Measurements from ENCODE around the gene TEAD1. TPM values are rescaled to one million over a fixed set of nuclear protein-coding genes. Genes with fewer than 3 reads are reported as not detected.

Gene TEAD1
- total and polyA plus RNA-seq, 7 donors = 3.2 to 200 (median 155) TPM

DNA sequence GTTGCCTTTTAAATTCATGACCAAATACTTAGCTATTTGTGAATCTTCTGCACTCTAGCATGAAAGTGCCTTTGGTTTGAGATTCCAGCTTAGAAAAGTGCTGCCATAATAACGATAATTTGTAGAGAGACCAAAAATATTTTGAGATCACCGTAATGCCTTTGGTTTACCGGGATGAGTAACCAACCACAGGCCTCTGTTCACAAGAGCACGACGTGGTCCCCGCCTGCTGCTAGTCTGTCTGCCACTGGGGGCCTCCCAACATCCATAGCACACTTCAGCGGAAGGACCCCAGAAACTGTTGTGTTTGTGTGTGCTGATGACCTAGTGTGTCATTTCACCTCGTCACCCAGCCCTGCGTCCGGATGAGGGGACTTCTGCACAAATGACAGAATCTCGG is 267.9 kb downstream of the TEAD1 start:
- H3K36me3 ChIP-seq = peaks cover 0 to 59% (median 7%) of the 10 kb centered on the region in 4 donors

DNA sequence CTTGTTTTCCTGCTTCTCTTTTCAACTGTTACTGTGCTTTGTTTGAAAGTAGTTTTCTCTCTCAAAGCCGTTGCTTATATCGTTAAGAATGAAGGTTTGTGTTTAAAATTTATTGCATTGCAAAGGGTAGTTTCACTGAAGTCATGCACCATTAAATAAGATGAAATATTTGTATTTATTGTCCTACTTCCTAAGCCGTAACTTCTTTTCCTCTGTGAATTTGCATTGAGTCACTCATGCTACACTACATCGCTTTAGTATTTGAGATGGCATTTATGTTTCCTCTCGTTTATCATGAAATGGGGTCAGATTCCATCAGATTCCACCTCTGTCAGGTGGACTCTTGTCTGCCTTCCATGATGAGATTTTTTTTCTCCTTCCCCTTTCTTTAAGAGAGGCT is 269.1 kb downstream of the TEAD1 start:
- intact Hi-C loops (cut with DNase I) = no loop called here
- Histone ChIP-seq H3K27ac (no peak overlapping the region), H3K4me1 (no peaks in the 10 kb centered on the region), H3K36me3 (peaks cover 0 to 47% (median 6%) of the 10 kb centered on the region in 4 donors), H3K4me3 (no peak overlapping the region), H3K27me3 (no peaks in the 10 kb centered on the region), H3K9me3 (no peaks in the 10 kb centered on the region)
- TF ChIP-seq POLR2A (IDR thresholded peaks at IDR 0.05) = no peak
- TF ChIP-seq EP300 (IDR thresholded peaks at IDR 0.05) = no peak
- TF ChIP-seq POLR2AphosphoS5 (IDR thresholded peaks at IDR 0.05) = no peak
- TF ChIP-seq, protein P1, sequence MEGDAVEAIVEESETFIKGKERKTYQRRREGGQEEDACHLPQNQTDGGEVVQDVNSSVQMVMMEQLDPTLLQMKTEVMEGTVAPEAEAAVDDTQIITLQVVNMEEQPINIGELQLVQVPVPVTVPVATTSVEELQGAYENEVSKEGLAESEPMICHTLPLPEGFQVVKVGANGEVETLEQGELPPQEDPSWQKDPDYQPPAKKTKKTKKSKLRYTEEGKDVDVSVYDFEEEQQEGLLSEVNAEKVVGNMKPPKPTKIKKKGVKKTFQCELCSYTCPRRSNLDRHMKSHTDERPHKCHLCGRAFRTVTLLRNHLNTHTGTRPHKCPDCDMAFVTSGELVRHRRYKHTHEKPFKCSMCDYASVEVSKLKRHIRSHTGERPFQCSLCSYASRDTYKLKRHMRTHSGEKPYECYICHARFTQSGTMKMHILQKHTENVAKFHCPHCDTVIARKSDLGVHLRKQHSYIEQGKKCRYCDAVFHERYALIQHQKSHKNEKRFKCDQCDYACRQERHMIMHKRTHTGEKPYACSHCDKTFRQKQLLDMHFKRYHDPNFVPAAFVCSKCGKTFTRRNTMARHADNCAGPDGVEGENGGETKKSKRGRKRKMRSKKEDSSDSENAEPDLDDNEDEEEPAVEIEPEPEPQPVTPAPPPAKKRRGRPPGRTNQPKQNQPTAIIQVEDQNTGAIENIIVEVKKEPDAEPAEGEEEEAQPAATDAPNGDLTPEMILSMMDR (IDR thresholded peaks at IDR 0.05) = no peak
- WGBS, 2 donors = 84 to 89% methylated on average over 5 of the region's 5 CpGs
- no peak for DNase-seq

More for the DNA sequence above, 267.9 kb downstream of the TEAD1 start:
- no peaks in the 10 kb centered on the region for H3K27me3 ChIP-seq
- 94 to 95% methylated on average over 11 of the region's 11 CpGs for WGBS, 2 donors
- DNase-seq = no peak
- H3K4me3 ChIP-seq = no peak overlapping the region
- TF ChIP-seq POLR2A (IDR thresholded peaks at IDR 0.05) (no peak), EP300 (IDR thresholded peaks at IDR 0.05) (no peak), POLR2AphosphoS5 (IDR thresholded peaks at IDR 0.05) (no peak)
- TF ChIP-seq, protein P1 (IDR thresholded peaks at IDR 0.05) = no peak
- H3K27ac ChIP-seq = no peak overlapping the region
- no peaks in the 10 kb centered on the region for H3K9me3 ChIP-seq
- no peaks in the 10 kb centered on the region for H3K4me1 ChIP-seq
- intact Hi-C loops (cut with DNase I) = no loop called here

DNA sequence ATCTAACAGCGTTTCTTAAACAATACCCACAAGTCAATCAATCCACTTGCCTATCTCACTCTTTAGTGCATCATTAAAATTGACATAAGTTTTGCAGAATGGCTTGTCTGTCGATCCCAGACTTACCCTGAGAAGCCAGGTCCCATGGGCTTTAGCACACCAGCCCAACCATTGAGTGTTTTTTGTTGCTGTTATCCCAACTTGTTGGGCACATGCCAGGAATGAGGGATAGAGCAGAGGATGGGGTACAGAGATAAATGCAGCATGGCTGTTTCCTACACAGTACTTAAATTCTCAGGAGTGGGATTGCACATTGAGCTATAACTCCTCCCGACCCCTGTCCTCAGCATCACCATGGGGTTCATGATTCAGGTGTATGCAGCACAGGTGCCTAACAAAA is 270.7 kb downstream of the TEAD1 start:
- DNase-seq = no peak
- intact Hi-C loops (cut with DNase I) = no loop called here
- 83 to 94% methylated on average over 3 of the region's 3 CpGs for WGBS, 2 donors
- H3K4me1 ChIP-seq = no peaks in the 10 kb centered on the region
- H3K4me3 ChIP-seq = no peak overlapping the region
- no peaks in the 10 kb centered on the region for H3K27me3 ChIP-seq
- peaks cover 0 to 31% (median 1%) of the 10 kb centered on the region in 4 donors for H3K36me3 ChIP-seq
- no peak overlapping the region for H3K27ac ChIP-seq
- TF ChIP-seq POLR2A (IDR thresholded peaks at IDR 0.05) (no peak), POLR2AphosphoS5 (IDR thresholded peaks at IDR 0.05) (no peak), EP300 (IDR thresholded peaks at IDR 0.05) (no peak)
- TF ChIP-seq, protein P1 (IDR thresholded peaks at IDR 0.05) = no peak
- H3K9me3 ChIP-seq = no peaks in the 10 kb centered on the region

DNA sequence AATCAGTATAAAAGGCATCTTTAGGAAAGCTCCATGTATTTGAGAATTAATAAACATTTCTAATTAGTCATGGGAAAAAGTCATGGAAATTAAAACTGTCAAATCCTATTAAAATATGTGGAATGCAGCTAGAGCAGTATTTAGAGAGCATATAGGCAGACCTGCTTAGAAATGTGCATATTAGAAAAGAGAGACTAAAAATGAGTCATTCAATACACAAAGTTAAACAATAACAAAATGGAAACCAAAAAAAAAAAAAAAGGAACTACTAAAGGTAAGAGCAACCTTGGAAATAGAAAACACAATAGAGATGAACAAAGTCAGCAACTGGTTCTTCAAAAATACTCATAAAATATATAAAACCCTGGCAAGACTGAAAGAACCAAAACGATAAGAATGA is 275.2 kb downstream of the TEAD1 start:
- Histone ChIP-seq H3K36me3 (no peaks in the 10 kb centered on the region), H3K27me3 (no peaks in the 10 kb centered on the region), H3K4me1 (no peaks in the 10 kb centered on the region), H3K9me3 (peaks cover 0 to 4% (median 0%) of the 10 kb centered on the region in 4 donors), H3K4me3 (no peak overlapping the region), H3K27ac (no peak overlapping the region)
- intact Hi-C loops (cut with DNase I) = no loop called here
- 15 to 39% methylated on average over 1 of the region's 1 CpG for WGBS, 2 donors
- no peak for DNase-seq
- TF ChIP-seq, protein P1 (IDR thresholded peaks at IDR 0.05) = no peak
- TF ChIP-seq POLR2A (IDR thresholded peaks at IDR 0.05) (no peak), EP300 (IDR thresholded peaks at IDR 0.05) (no peak), POLR2AphosphoS5 (IDR thresholded peaks at IDR 0.05) (no peak)

DNA sequence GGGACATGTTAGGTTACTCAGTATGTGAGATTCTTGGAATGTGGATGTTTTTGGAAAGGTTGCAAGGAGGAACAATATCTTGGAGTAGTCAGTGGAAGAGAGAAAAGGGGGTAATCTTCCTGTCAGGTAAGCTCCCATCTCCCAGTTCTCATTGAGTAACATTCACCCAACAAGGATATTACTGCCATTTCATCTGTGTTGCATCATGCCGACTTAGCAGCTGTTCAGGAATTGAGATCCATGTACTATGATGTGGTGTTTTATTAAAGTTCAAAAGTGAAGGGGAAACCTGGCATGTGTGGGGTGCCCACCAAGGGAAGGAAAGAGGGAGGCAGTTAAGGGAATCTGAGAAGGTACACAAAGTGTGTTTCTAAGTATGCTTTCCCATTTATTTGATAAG is 276.4 kb downstream of the TEAD1 start:
- WGBS, 2 donors = 82 to 87% methylated on average over 1 of the region's 1 CpG
- intact Hi-C loops (cut with DNase I) = no loop called here
- no peak for DNase-seq
- no peak overlapping the region for H3K4me3 ChIP-seq
- no peaks in the 10 kb centered on the region for H3K36me3 ChIP-seq
- H3K4me1 ChIP-seq = no peaks in the 10 kb centered on the region
- TF ChIP-seq POLR2AphosphoS5 (IDR thresholded peaks at IDR 0.05) = no peak
- no peak for TF ChIP-seq POLR2A (IDR thresholded peaks at IDR 0.05)
- no peak for TF ChIP-seq EP300 (IDR thresholded peaks at IDR 0.05)
- TF ChIP-seq, protein P1 (IDR thresholded peaks at IDR 0.05) = no peak
- H3K27me3 ChIP-seq = no peaks in the 10 kb centered on the region
- H3K9me3 ChIP-seq = peaks cover 0 to 4% (median 0%) of the 10 kb centered on the region in 4 donors
- H3K27ac ChIP-seq = no peak overlapping the region
